GM19463 (cell line): ENCODE measurements around the gene HCAR2.
"Not testable (repeated sequence)": the region's sequence is repeated elsewhere in the genome, so short reads cannot be mapped to it uniquely, and the experiment has no call there.

Experiments used
- ATAC-seq: cut with Tn5 transposase; IDR thresholded peaks from one replicate; pipeline ENCODE4 v1.9.1; 2021; ENCODE audit warnings: mild to moderate bottlenecking, moderate library complexity; ENCODE audit not compliant: unreplicated experiment

HCAR2 gene

GRCh38 chr12:122669397-122670070, 33.6 kb downstream of the HCAR2 start:
- no peak for ATAC-seq

- no peak for ATAC-seq
These were observed 34.9 kb downstream of the HCAR2 start for GRCh38 chr12:122668268-122668667.

- ATAC-seq: no peak
These were observed 37.4 kb downstream of the HCAR2 start for GRCh38 chr12:122665759-122666158.

GRCh38 chr12:122665349-122665748, 37.8 kb downstream of the HCAR2 start:
- no peak for ATAC-seq

- no peak for ATAC-seq
These were observed 41.2 kb downstream of the HCAR2 start for GRCh38 chr12:122661938-122662337.

GRCh38 chr12:122661246-122661645, 41.9 kb downstream of the HCAR2 start:
- no peak for ATAC-seq

- no peak for ATAC-seq
These were observed 43.6 kb downstream of the HCAR2 start for GRCh38 chr12:122659579-122659978.

GRCh38 chr12:122656298-122656697, 46.9 kb downstream of the HCAR2 start:
- no peak for ATAC-seq

GRCh38 chr12:122653291-122653690, 49.9 kb downstream of the HCAR2 start:
- not testable (repeated sequence) for ATAC-seq

- no peak for ATAC-seq
These were observed 51.5 kb downstream of the HCAR2 start for GRCh38 chr12:122651520-122652224.
